Ascending aorta (tissue), 2 donors: ENCODE results near the gene KIAA0825. TPM values are rescaled to one million over a fixed set of nuclear protein-coding genes. Genes with fewer than 3 reads are reported as not detected.

ENCODE experiments used
- DNase-seq, 2 donors: peaks; one replicate each; pipeline ENCODE4 v3.0.0-alpha.2; 2019; ENCODE audit warnings: low spot score in 2 of 2
- H3K27ac ChIP-seq, 2 donors: fragments of 200-600 bp; sonication (generic); one replicate each; pipeline ENCODE4 v1.5.1; 2016 to 2017; ENCODE audit warnings: mild to moderate bottlenecking in 1 of 2
- H3K27me3 ChIP-seq: fragments of 200-600 bp; sonication (generic); one replicate; pipeline ENCODE4 v1.5.1; 2017
- H3K36me3 ChIP-seq, 2 donors: fragments of 200-600 bp; sonication (generic); one replicate each; pipeline ENCODE4 v1.5.1; 2016
- H3K4me1 ChIP-seq, 2 donors: fragments of 200-600 bp; sonication (generic); one replicate each; pipeline ENCODE4 v1.5.1; 2016 to 2017; ENCODE audit warnings: mild to moderate bottlenecking in 1 of 2
- H3K4me3 ChIP-seq, 2 donors: fragments of 200-600 bp; sonication (generic); one replicate each; pipeline ENCODE4 v1.5.1; 2016 to 2017; ENCODE audit warnings: mild to moderate bottlenecking in 1 of 2
- H3K9me3 ChIP-seq, 2 donors: fragments of 200-600 bp; sonication (generic); one replicate each; pipeline ENCODE4 v1.5.1; 2016
- intact Hi-C: fragments of 100-400 bp; cut with DNase I; formaldehyde crosslinking; loops from one replicate; pipeline ENCODE4 v1.15.1; 2023
- total RNA-seq: library from RNA; depleted of rRNA; stranded (reverse); fragments of >200 nt; gene quantifications from one replicate; pipeline ENCODE4 v1.1.0, GENCODE V29; 2016
- TF ChIP-seq, protein P1 (sequence below), 3 experiments: fragments of 200-600 bp in 2 of 3; fragments of 450-650 bp in 1 of 3; sonication (generic) in 2 of 3; IDR thresholded peaks; one replicate each; pipeline ENCODE4 v1.5.1; 2016 to 2019; ENCODE audit warnings: antibody characterized with exemption in 3 of 3, mild to moderate bottlenecking in 1 of 3, moderate library complexity in 1 of 3

The KIAA0825 gene
- total RNA-seq, 1 donor from 2014 or later, result 2.4 TPM

- Histone ChIP-seq H3K9me3 (no peaks in the 10 kb centered on the region), H3K4me3 (no peak overlapping the region), H3K27ac (no peak overlapping the region), H3K4me1 (no peaks in the 10 kb centered on the region), H3K36me3 (no peaks in the 10 kb centered on the region), H3K27me3 (no peaks in the 10 kb centered on the region)
- TF ChIP-seq, protein P1, sequence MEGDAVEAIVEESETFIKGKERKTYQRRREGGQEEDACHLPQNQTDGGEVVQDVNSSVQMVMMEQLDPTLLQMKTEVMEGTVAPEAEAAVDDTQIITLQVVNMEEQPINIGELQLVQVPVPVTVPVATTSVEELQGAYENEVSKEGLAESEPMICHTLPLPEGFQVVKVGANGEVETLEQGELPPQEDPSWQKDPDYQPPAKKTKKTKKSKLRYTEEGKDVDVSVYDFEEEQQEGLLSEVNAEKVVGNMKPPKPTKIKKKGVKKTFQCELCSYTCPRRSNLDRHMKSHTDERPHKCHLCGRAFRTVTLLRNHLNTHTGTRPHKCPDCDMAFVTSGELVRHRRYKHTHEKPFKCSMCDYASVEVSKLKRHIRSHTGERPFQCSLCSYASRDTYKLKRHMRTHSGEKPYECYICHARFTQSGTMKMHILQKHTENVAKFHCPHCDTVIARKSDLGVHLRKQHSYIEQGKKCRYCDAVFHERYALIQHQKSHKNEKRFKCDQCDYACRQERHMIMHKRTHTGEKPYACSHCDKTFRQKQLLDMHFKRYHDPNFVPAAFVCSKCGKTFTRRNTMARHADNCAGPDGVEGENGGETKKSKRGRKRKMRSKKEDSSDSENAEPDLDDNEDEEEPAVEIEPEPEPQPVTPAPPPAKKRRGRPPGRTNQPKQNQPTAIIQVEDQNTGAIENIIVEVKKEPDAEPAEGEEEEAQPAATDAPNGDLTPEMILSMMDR (IDR thresholded peaks at IDR 0.05), result no peak
- DNase-seq, result no peak
- intact Hi-C loops, result no loop called here
Observed at GRCh38 chr5:94389515-94389899, 228.9 kb downstream of the KIAA0825 start.

- intact Hi-C loops, result no loop called here
- Histone ChIP-seq H3K27ac (no peak overlapping the region), H3K4me3 (no peak overlapping the region), H3K4me1 (no peaks in the 10 kb centered on the region), H3K36me3 (no peaks in the 10 kb centered on the region), H3K9me3 (no peaks in the 10 kb centered on the region), H3K27me3 (no peaks in the 10 kb centered on the region)
- TF ChIP-seq, protein P1 (IDR thresholded peaks at IDR 0.05), result no peak
- no peak for DNase-seq
Observed at GRCh38 chr5:94388773-94389514, 229.5 kb downstream of the KIAA0825 start.

GRCh38 chr5:94385767-94386166, 232.6 kb downstream of the KIAA0825 start:
- H3K4me1 ChIP-seq, result no peaks in the 10 kb centered on the region
- no peaks in the 10 kb centered on the region for H3K36me3 ChIP-seq
- no peak for DNase-seq
- no peaks in the 10 kb centered on the region for H3K27me3 ChIP-seq
- intact Hi-C loops, result no loop called here
- H3K27ac ChIP-seq, result no peak overlapping the region
- TF ChIP-seq, protein P1 (IDR thresholded peaks at IDR 0.05), result no peak
- H3K9me3 ChIP-seq, result no peaks in the 10 kb centered on the region
- no peak overlapping the region for H3K4me3 ChIP-seq

- H3K27me3 ChIP-seq, result no peaks in the 10 kb centered on the region
- H3K36me3 ChIP-seq, result no peaks in the 10 kb centered on the region
- intact Hi-C loops, result no loop called here
- TF ChIP-seq, protein P1 (IDR thresholded peaks at IDR 0.05), result no peak
- H3K27ac ChIP-seq, result no peak overlapping the region
- no peaks in the 10 kb centered on the region for H3K9me3 ChIP-seq
- H3K4me1 ChIP-seq, result no peaks in the 10 kb centered on the region
- no peak for DNase-seq
- no peak overlapping the region for H3K4me3 ChIP-seq
Observed at GRCh38 chr5:94378062-94378461, 240.3 kb downstream of the KIAA0825 start.

DNA sequence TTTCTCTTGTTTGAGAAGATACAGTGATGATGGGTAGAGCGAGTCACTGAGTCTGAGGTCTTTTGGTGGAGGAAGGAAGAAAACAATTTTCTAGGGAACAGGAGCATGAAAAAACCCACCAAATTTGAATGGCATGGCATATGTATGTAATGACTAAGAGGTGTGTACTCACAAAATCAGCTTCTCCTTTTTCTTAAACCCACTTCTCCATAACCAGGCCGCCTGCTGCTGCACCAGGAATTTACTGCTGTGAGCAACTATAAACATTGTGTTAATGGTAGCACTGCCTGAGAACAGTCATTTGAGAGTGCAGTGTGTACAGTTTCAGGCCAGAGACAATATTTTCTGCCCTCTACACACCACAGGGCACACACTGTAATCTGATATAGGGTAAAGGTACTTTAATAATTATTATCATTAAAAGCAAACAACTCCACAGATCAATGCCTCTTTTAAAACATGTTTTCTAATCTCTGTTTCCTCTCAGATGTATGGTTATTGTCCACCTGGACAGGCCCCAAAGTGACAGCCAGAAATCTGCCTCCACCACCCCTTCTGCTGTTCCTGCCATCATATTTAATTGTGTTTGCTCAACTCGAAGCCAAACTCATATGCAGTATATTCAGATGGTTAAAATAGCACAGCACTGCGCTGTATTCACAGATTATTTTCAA, 241.6 kb downstream of the KIAA0825 start:
- DNase-seq, result no peak
- Histone ChIP-seq H3K9me3 (no peaks in the 10 kb centered on the region), H3K4me3 (no peak overlapping the region), H3K4me1 (no peaks in the 10 kb centered on the region), H3K36me3 (no peaks in the 10 kb centered on the region), H3K27ac (no peak overlapping the region), H3K27me3 (no peaks in the 10 kb centered on the region)
- intact Hi-C loops, result no loop called here
- TF ChIP-seq, protein P1 (IDR thresholded peaks at IDR 0.05), result no peak
